Gastroesophageal sphincter (tissue), 4 donors: Measurements from ENCODE around the gene KPNB1. TPM values are rescaled to one million over a fixed set of nuclear protein-coding genes. Genes with fewer than 3 reads are reported as not detected.

Experiments
- ATAC-seq: fragments of 150-250 bp; one replicate; pipeline ENCODE4 v1.9.1; 2016; ENCODE audit warnings: mild to moderate bottlenecking, moderate library complexity
- H3K27ac ChIP-seq, 4 donors: fragments of 200-600 bp; sonication (generic) in 3 of 4; 1 replicate in 3 of 4; 2 replicates in 1 of 4; pipeline ENCODE4 v1.5.1; 2016 to 2019
- H3K27me3 ChIP-seq: fragments of 200-600 bp; sonication (generic); one replicate; pipeline ENCODE4 v1.5.1; 2019
- H3K36me3 ChIP-seq, 2 donors: fragments of 200-600 bp; sonication (generic); one replicate each; pipeline ENCODE4 v1.5.1; 2019; ENCODE audit warnings: control low read depth in 1 of 2
- H3K4me1 ChIP-seq, 3 donors: fragments of 200-600 bp; sonication (generic); 1 replicate in 2 of 3; 2 replicates in 1 of 3; pipeline ENCODE4 v1.5.1; 2016 to 2019; ENCODE audit warnings: control low read depth in 2 of 3
- H3K4me3 ChIP-seq, 2 donors: fragments of 200-600 bp; sonication (generic); one replicate each; pipeline ENCODE4 v1.5.1; 2019; ENCODE audit warnings: mild to moderate bottlenecking in 1 of 2, moderate library complexity in 1 of 2
- H3K9me3 ChIP-seq, 3 donors: fragments of 200-600 bp; sonication (generic); one replicate each; pipeline ENCODE4 v1.5.1; 2017 to 2019; ENCODE audit warnings: control low read depth in 2 of 3
- CTCF ChIP-seq, 4 experiments: fragments of 200-600 bp in 2 of 4; fragments of 450-650 bp in 2 of 4; sonication (generic) in 1 of 4; IDR thresholded peaks; one replicate each; pipeline ENCODE4 v1.5.1; 2017 to 2019; ENCODE audit warnings: antibody characterized with exemption in 4 of 4, mild to moderate bottlenecking in 2 of 4, moderate library complexity in 2 of 4
- EP300 ChIP-seq: sonication (generic); formaldehyde crosslinking; IDR thresholded peaks from one replicate; pipeline ENCODE4 v1.6.1; 2017; ENCODE audit warnings: antibody characterized with exemption, mild to moderate bottlenecking
- POLR2A ChIP-seq, 2 donors: fragments of 450-650 bp; IDR thresholded peaks; one replicate each; pipeline ENCODE4 v1.6.1; 2017; ENCODE audit warnings: antibody characterized with exemption in 2 of 2, mild to moderate bottlenecking in 2 of 2, moderate library complexity in 1 of 2
- POLR2AphosphoS5 ChIP-seq: sonication (generic); formaldehyde crosslinking; IDR thresholded peaks from one replicate; pipeline ENCODE4 v1.6.1; 2017; ENCODE audit warnings: antibody characterized with exemption
- WGBS, 2 donors: methylation state at CpG; one replicate each; pipeline ENCODE4 v1.1.5; 2018; ENCODE audit warnings: low coverage in 1 of 2; 5-methylcytosine and 5-hydroxymethylcytosine counted together
- total RNA-seq, 4 donors: library from RNA; depleted of rRNA; stranded (reverse); fragments of >200 nt; gene quantifications; one replicate each; pipeline ENCODE4 v1.1.0, GENCODE V29; 2016

The KPNB1 gene
- total RNA-seq, 4 donors from 2014 or later = 192 to 215 (median 211) TPM

GRCh38 chr17:47674499-47674898, 24.8 kb downstream of the KPNB1 start:
- no peak overlapping the region for H3K27ac ChIP-seq
- peaks cover 26 to 100% of the 10 kb centered on the region in 2 donors for H3K36me3 ChIP-seq
- no peaks in the 10 kb centered on the region for H3K9me3 ChIP-seq
- WGBS, 2 donors = 63 to 85% methylated on average over 2 of the region's 4 CpGs
- H3K4me1 ChIP-seq = no peaks in the 10 kb centered on the region
- no peak for TF ChIP-seq EP300
- TF ChIP-seq CTCF (IDR thresholded peaks at IDR 0.05) = no peak
- no peak for TF ChIP-seq POLR2A (IDR thresholded peaks at IDR 0.05)
- no peak for TF ChIP-seq POLR2AphosphoS5
- no peak overlapping the region for H3K4me3 ChIP-seq
- H3K27me3 ChIP-seq = no peaks in the 10 kb centered on the region
- no peak for ATAC-seq

- Histone ChIP-seq H3K27me3 (no peaks in the 10 kb centered on the region), H3K27ac (no peak overlapping the region), H3K36me3 (peaks cover 25 to 100% of the 10 kb centered on the region in 2 donors), H3K9me3 (no peaks in the 10 kb centered on the region), H3K4me1 (no peaks in the 10 kb centered on the region), H3K4me3 (no peak overlapping the region)
- 85 to 100% methylated on average over 1 to 2 of the region's 2 CpGs for WGBS, 2 donors
- no peak for ATAC-seq
- TF ChIP-seq POLR2AphosphoS5 (no peak), EP300 (no peak), POLR2A (IDR thresholded peaks at IDR 0.05) (no peak), CTCF (IDR thresholded peaks at IDR 0.05) (no peak)
Measured at GRCh38 chr17:47675380-47676198, 25.9 kb downstream of the KPNB1 start.

DNA sequence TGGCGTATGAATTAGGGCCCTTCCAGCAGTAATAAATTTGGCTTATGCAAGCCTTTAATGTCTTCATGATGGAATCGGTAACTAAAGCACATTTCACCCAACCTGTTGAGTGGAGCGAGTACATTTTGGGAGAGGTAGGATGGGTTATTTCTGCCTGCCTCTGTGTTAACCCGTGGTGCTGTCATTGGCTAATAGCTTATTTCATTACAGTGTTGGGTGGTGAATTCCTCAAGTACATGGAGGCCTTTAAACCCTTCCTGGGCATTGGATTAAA, 26.4 kb downstream of the KPNB1 start:
- no peak for ATAC-seq
- TF ChIP-seq POLR2A (IDR thresholded peaks at IDR 0.05) = no peak
- no peak for TF ChIP-seq POLR2AphosphoS5
- no peak for TF ChIP-seq EP300
- TF ChIP-seq CTCF (IDR thresholded peaks at IDR 0.05) = no peak
- Histone ChIP-seq H3K9me3 (no peaks in the 10 kb centered on the region), H3K27me3 (no peaks in the 10 kb centered on the region), H3K27ac (no peak overlapping the region), H3K36me3 (peaks cover 25 to 100% of the 10 kb centered on the region in 2 donors), H3K4me1 (no peaks in the 10 kb centered on the region), H3K4me3 (no peak overlapping the region)
- 79 to 88% methylated on average over 4 of the region's 4 CpGs for WGBS, 2 donors

DNA sequence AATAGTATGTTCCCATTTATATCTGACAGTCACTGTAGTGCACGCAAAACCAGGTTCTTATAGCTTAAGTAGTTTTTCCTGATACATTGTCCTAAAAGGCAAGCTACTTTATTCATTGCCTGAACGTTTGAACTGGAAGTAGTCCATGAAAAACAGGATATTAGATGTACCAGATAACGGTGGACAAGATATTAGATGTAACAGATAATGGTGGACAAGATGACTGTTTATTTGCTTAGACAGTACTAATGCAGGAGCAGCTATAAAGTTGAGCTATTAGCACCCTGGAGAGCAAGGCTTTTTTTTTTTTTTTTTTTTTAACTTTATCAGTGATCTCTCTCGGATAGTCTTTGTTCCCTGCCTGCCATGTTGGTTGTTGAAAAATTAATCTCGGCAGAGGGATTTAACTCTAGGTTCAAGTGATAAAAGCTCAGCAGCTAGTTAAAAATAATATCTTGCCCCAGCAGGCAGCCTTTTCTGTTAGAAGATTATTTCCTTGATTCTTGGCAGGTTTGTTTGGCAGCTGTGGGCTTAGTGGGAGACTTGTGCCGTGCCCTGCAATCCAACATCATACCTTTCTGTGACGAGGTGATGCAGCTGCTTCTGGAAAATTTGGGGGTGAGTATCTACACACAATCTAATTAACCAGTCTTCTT, 26.9 kb downstream of the KPNB1 start:
- no peaks in the 10 kb centered on the region for H3K9me3 ChIP-seq
- WGBS, 2 donors = 63 to 70% methylated on average over 6 to 7 of the region's 7 CpGs
- H3K4me3 ChIP-seq = no peak overlapping the region
- H3K27ac ChIP-seq = no peak overlapping the region
- TF ChIP-seq POLR2A (IDR thresholded peaks at IDR 0.05) = no peak
- no peak for TF ChIP-seq CTCF (IDR thresholded peaks at IDR 0.05)
- TF ChIP-seq EP300 = no peak
- TF ChIP-seq POLR2AphosphoS5 = no peak
- no peaks in the 10 kb centered on the region for H3K4me1 ChIP-seq
- peaks cover 25 to 100% of the 10 kb centered on the region in 2 donors for H3K36me3 ChIP-seq
- no peak for ATAC-seq
- H3K27me3 ChIP-seq = no peaks in the 10 kb centered on the region

DNA sequence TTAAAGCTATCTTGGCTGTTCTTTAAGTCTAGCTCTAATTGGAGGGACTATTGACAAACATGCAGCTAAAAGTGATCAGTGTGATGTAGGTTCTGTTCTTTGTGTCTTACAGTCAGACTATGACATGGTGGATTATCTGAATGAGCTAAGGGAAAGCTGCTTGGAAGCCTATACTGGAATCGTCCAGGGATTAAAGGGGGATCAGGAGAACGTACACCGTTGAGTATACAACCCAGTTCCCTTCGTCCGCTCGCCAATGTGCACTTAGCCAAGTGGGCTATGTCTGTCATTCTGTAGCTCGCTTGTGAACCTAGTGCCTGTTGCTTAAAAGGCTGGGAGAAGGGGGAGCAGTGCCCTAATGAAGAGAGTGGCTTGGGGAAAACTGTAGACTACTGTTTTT, 28.5 kb downstream of the KPNB1 start:
- TF ChIP-seq POLR2A (IDR thresholded peaks at IDR 0.05) = no peak
- Histone ChIP-seq H3K9me3 (no peaks in the 10 kb centered on the region), H3K4me1 (no peaks in the 10 kb centered on the region), H3K4me3 (no peak overlapping the region), H3K27me3 (no peaks in the 10 kb centered on the region), H3K36me3 (peaks cover 24 to 98% of the 10 kb centered on the region in 2 donors), H3K27ac (no peak overlapping the region)
- WGBS, 2 donors = 62 to 68% methylated on average over 3 to 7 of the region's 7 CpGs
- no peak for ATAC-seq
